ENCODE measurements around the gene GATA3. TPM values are rescaled to one million over a fixed set of nuclear protein-coding genes. Genes with fewer than 3 reads are reported as not detected.

The GATA3 gene
- total and polyA plus RNA-seq, 2 of the 8 experiments (the other 6 are each of a cell fraction or from before 2014, with no cell fraction given): 0.02 to 0.43 TPM

- no peak for TF ChIP-seq RAD21 (IDR thresholded peaks at IDR 0.05 in 1 of 2, conservative IDR thresholded peaks at IDR 0.05 in 1 of 2; ENCODE audit: low read depth in 2 of 2, low read length in 2 of 2)
- no peak for TF ChIP-seq CEBPB (IDR thresholded peaks at IDR 0.05; ENCODE audit: low read depth, low read length)
Measured at GRCh38 chr10:8051851-8052257, 2.6 kb upstream of the GATA3 start (continued).

Measured in H1 (cell line).